PC-9 (cell line): ENCODE measurements around the gene COPRS. TPM values are rescaled to one million over a fixed set of nuclear protein-coding genes. Genes with fewer than 3 reads are reported as not detected.

Source experiments
- Bru-seq: library from RNA; stranded (reverse); fragments of 400-500 nt; gene quantifications from one replicate; lab custom pipeline; 2021; lab: Mats Ljungman, UMichigan
- BruChase-seq, 2 experiments: library from RNA; stranded (reverse); fragments of 400-500 nt; gene quantifications; one replicate each; lab custom pipeline; 2021; lab: Mats Ljungman, UMichigan
- BruUV-seq: library from RNA; stranded (reverse); fragments of 400-500 nt; replicated peaks from 2 replicates; lab custom pipeline; 2021; lab: Mats Ljungman, UMichigan
- CTCF ChIA-PET: fragments of 300-600 bp; sonication (Branson Sonifier 250); formaldehyde crosslinking; loops from one replicate; lab custom pipeline; 2022; ENCODE audit warnings: antibody characterized with exemption; lab: Charles Lee
- POLR2A ChIA-PET: fragments of 300-600 bp; sonication (Branson Sonifier 250); formaldehyde crosslinking; loops from one replicate; lab custom pipeline; 2022; ENCODE audit warnings: antibody characterized with exemption; ENCODE audit not compliant: unreplicated experiment; lab: Charles Lee
- DNase-seq, 2 experiments: peaks; one replicate each; pipeline versions ENCODE4 v3.0.0 to v3.0.0-alpha.2; 2015 to 2022; ENCODE audit warnings: mixed read lengths in 1 of 2
- H2AFZ ChIP-seq: fragments of 200-600 bp; sonication (generic); 2 replicates; pipeline ENCODE4 v1.8.1; 2017; ENCODE audit warnings: antibody characterized with exemption
- H3F3A ChIP-seq: fragments of 200-600 bp; sonication (generic); 2 replicates; pipeline ENCODE4 v1.8.1; 2017; ENCODE audit warnings: antibody characterized with exemption, mild to moderate bottlenecking, low read depth; ENCODE audit not compliant: insufficient read depth
- H3K27ac ChIP-seq: fragments of 200-600 bp; sonication (generic); 2 replicates; pipeline ENCODE4 v1.6.1; 2016; ENCODE audit warnings: mixed run types
- H3K27me3 ChIP-seq: fragments of 200-600 bp; sonication (generic); 2 replicates; pipeline ENCODE4 v1.6.1; 2016; ENCODE audit warnings: low read depth, mixed run types; ENCODE audit not compliant: insufficient read depth
- H3K36me3 ChIP-seq: fragments of 200-600 bp; sonication (generic); 2 replicates; pipeline ENCODE4 v1.6.1; 2016; ENCODE audit warnings: low read depth, mixed run types
- H3K4me1 ChIP-seq: fragments of 200-600 bp; sonication (generic); replicated peaks from 2 replicates; pipeline ENCODE4 v1.6.1; 2016; ENCODE audit warnings: mixed run types; ENCODE audit not compliant: insufficient read depth
- H3K4me2 ChIP-seq: fragments of 200-600 bp; sonication (generic); 2 replicates; pipeline ENCODE4 v1.6.1; 2017; ENCODE audit warnings: mixed run types
- H3K4me3 ChIP-seq: fragments of 200-600 bp; sonication (generic); 2 replicates; pipeline ENCODE4 v1.6.1; 2016; ENCODE audit warnings: mixed run types
- H3K79me2 ChIP-seq: fragments of 200-600 bp; sonication (generic); 2 replicates; pipeline ENCODE4 v1.6.1; 2017; ENCODE audit warnings: low read depth, mixed run types
- H3K9me2 ChIP-seq: fragments of 200-600 bp; sonication (generic); 2 replicates; pipeline ENCODE4 v1.8.1; 2017; ENCODE audit warnings: mild to moderate bottlenecking; ENCODE audit not compliant: insufficient read depth
- H3K9me3 ChIP-seq: fragments of 200-600 bp; sonication (generic); 2 replicates; pipeline ENCODE4 v1.8.1; 2016; ENCODE audit warnings: low read depth; ENCODE audit not compliant: insufficient read depth
- H4K20me1 ChIP-seq: fragments of 200-600 bp; sonication (generic); 2 replicates; pipeline ENCODE4 v1.8.1; 2017; ENCODE audit not compliant: insufficient read depth
- CTCF ChIP-seq: fragments of 200-600 bp; sonication (generic); conservative IDR thresholded peaks from 2 replicates; pipeline ENCODE4 v1.6.1; 2017; ENCODE audit warnings: mixed run types, antibody characterized with exemption, mild to moderate bottlenecking, moderate library complexity
- EZH2 ChIP-seq: fragments of 200-600 bp; sonication (generic); IDR thresholded peaks from 2 replicates; pipeline ENCODE4 v1.8.0; 2017; ENCODE audit warnings: antibody characterized with exemption, low read depth
- intact Hi-C: fragments of 100-400 bp; cut with micrococcal nuclease; formaldehyde crosslinking; loops from one replicate; pipeline ENCODE4 v1.10.0; 2022; ENCODE audit not compliant: unreplicated experiment
- long read RNA-seq: library from polyadenylated mRNA; stranded (forward); transcript quantifications from one replicate; pipeline ENCODE4 v2.0.0, GENCODE V29; 2022
- total RNA-seq: library from RNA; stranded (reverse); gene quantifications from 2 replicates; pipeline ENCODE4 v1.2.3, GENCODE V29; 2021

Gene COPRS
- 48.3 and 56.8 TPM in 2 replicates for total RNA-seq
- Bru-seq, nascent RNA, result percentile 74 among the genes with signal in this experiment
- percentile 67 among the genes with signal in this experiment for BruChase-seq, experiment 1, labeled RNA remaining after a 2-hour chase
- BruChase-seq, experiment 2, labeled RNA remaining after a 6-hour chase, result percentile 87 among the genes with signal in this experiment
- long read RNA-seq, transcript COPRS-201 (4 exons, 968 nt), result major isoform, 97 of 100 reads
- long read RNA-seq, partial matches to known transcripts, result 2 of 100 reads
- long read RNA-seq, other reads (novel, unspliced or antisense), result 1 of 100 reads

- H3F3A ChIP-seq, result peaks cover 18% of the 10 kb centered on the region
- H3K4me1 ChIP-seq, result peaks cover 20% of the 10 kb centered on the region
- no TSS peak for BruUV-seq
- peak within 1 kb of the TSS; percentile 79 for H2AFZ ChIP-seq
- TF ChIP-seq CTCF (no peak), EZH2 (no peak)
- peaks cover 6% of the 10 kb centered on the region; the same call in 1 of the 2 replicates for H3K36me3 ChIP-seq
- peak within 1 kb of the TSS; percentile 72 for H3K4me3 ChIP-seq
- DNase-seq, result peak; percentile 54 to 83
- no peaks in the 10 kb centered on the region for H3K27me3 ChIP-seq
- H3K4me2 ChIP-seq, result peak within 1 kb of the TSS; percentile 100
- ChIA-PET POLR2A (interaction anchor here (0.5 to 0.6 kb wide), 3 partner anchors 30 to 303 kb away, joined by 3 to 7 read pairs (median 3); no protein-coding TSS in a partner anchor), CTCF (interaction anchor here (0.6 to 0.7 kb wide), 4 partner anchors 13 to 727 kb away, joined by 3 to 6 read pairs (median 4); partner anchors contain the start of gene UTP6)
- intact Hi-C loops, result no loop called here
- no peaks in the 10 kb centered on the region for H3K9me2 ChIP-seq
- peaks cover 7% of the 10 kb centered on the region for H4K20me1 ChIP-seq
- H3K79me2 ChIP-seq, result peaks cover 20% of the 10 kb centered on the region
- H3K27ac ChIP-seq, result no peak within 1 kb of the TSS
- no peaks in the 10 kb centered on the region for H3K9me3 ChIP-seq
These were observed at the start of gene COPRS for GRCh38 chr17:31858642-31859486. TSS of gene COPRS (minus strand) at chr17:31859244. CDS start at chr17:31859199, 45 bp downstream.

DNA sequence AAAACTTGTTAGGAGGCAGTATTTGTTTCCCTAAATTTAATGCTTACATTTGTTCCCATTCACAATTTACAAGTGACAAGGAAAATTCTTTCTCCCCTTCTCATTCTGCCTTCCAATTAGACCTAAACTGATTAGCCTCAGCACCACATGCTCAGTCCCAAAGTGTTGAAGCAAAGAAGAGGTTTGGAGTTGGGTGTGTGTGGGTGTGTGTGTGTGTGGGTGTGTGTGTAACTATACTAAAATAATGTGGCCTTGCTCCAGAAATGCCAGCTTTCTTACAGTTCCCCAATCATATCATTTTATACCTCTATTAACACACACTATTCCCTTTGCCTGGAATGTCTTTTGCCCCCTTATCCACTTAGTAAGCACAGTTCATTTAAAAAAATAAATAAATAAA is 49.3 kb upstream of the COPRS start:
- H3K4me1 ChIP-seq, result no peaks in the 10 kb centered on the region; the same call in 1 of the 2 replicates
- H3K79me2 ChIP-seq, result no peaks in the 10 kb centered on the region
- no peaks in the 10 kb centered on the region for H3F3A ChIP-seq
- no peaks in the 10 kb centered on the region for H3K36me3 ChIP-seq
- intact Hi-C loops, result no loop called here
- H3K4me2 ChIP-seq, result no peak overlapping the region
- no peaks in the 10 kb centered on the region for H4K20me1 ChIP-seq
- no peak overlapping the region for H3K4me3 ChIP-seq
- TF ChIP-seq EZH2 (no peak), CTCF (no peak)
- no peak overlapping the region; the same call in 1 of the 2 replicates for H2AFZ ChIP-seq
- DNase-seq, result no peak
- H3K27me3 ChIP-seq, result no peaks in the 10 kb centered on the region
- no peaks in the 10 kb centered on the region for H3K9me3 ChIP-seq
- no peaks in the 10 kb centered on the region for H3K9me2 ChIP-seq
- H3K27ac ChIP-seq, result no peak overlapping the region
- ChIA-PET CTCF (no interaction called here), POLR2A (interaction anchor here (0.6 kb wide), 1 partner anchor 736 kb away, joined by 11 read pairs; no protein-coding TSS in a partner anchor)
- BruUV-seq, result no TSS peak

DNA sequence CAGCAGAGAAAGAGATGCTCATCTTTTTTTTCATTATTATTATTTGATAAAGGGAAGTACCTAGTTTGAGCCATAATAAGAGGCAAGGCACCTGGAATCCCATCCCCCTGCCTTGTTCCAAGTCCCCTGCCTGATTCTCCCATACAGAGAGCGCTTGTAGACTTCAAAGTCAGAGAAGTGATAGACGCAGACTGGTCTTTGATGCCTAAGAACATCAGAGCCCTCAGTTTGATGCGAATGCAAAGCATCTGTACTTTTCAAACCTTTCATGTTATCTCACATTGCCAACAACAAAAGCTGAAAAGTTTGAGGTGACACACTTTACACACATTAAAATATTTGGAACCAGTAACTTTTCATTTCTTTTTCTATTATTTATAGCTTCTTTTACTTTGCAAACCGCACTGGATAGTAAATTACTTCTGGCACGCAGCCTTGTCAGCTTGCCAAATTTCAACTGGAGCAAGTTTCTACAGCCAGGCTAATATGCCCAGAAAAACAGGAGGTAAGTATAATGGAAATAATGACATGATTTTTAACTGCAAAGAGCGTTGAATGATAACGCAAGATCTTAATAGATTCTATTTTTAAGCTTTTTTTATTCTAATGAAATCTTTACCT is 48.4 kb upstream of the COPRS start:
- H3K9me2 ChIP-seq, result no peaks in the 10 kb centered on the region
- intact Hi-C loops, result no loop called here
- CTCF ChIA-PET, result no interaction called here
- DNase-seq, result no peak
- no peaks in the 10 kb centered on the region for H3K9me3 ChIP-seq
- no peak overlapping the region for H3K4me3 ChIP-seq
- POLR2A ChIA-PET, result no interaction called here
- H4K20me1 ChIP-seq, result no peaks in the 10 kb centered on the region
- no peaks in the 10 kb centered on the region for H3F3A ChIP-seq
- no peak overlapping the region for H3K27ac ChIP-seq
- no peaks in the 10 kb centered on the region; the same call in 1 of the 2 replicates for H3K4me1 ChIP-seq
- no peaks in the 10 kb centered on the region for H3K27me3 ChIP-seq
- H3K36me3 ChIP-seq, result no peaks in the 10 kb centered on the region
- H3K79me2 ChIP-seq, result no peaks in the 10 kb centered on the region
- BruUV-seq, result no TSS peak
- TF ChIP-seq CTCF, result no peak
- TF ChIP-seq EZH2, result no peak
- no peak overlapping the region for H3K4me2 ChIP-seq
- H2AFZ ChIP-seq, result no peak overlapping the region
